SK-N-SH (cell line): ENCODE measurements around the gene AKTIP. TPM values are rescaled to one million over a fixed set of nuclear protein-coding genes. Genes with fewer than 3 reads are reported as not detected.

Experiments
- CTCF ChIA-PET: fragments of 300-600, 350-600 bp; formaldehyde crosslinking; extraction: SDS; loops from one replicate; lab custom pipeline; 2021; lab: Yijun Ruan, JAX
- POLR2A ChIA-PET: fragments of 350-600 bp; sonication (Branson Sonifier 250); formaldehyde crosslinking; extraction: SDS; loops from one replicate; lab custom pipeline; 2020; ENCODE audit warnings: antibody characterized with exemption, inconsistent platforms; lab: Yijun Ruan, JAX
- DNase-seq: peaks from one replicate; pipeline ENCODE4 v3.0.0; 2012
- H2AFZ ChIP-seq: fragments of 200-600 bp; sonication (generic); 2 replicates; pipeline ENCODE4 v1.8.1; 2016; ENCODE audit warnings: antibody characterized with exemption, mild to moderate bottlenecking, low read depth
- H3F3A ChIP-seq: fragments of 200-600 bp; sonication (generic); replicated peaks from 2 replicates; pipeline ENCODE3; 2016; ENCODE audit warnings: antibody characterized with exemption, mild to moderate bottlenecking; ENCODE audit not compliant: insufficient read depth
- H3K27ac ChIP-seq, 2 experiments: fragments of 200-500 bp in 1 of 2; fragments of 200-600 bp in 1 of 2; sonication (Bioruptor generic) in 1 of 2; sonication (generic), shearing (Covaris generic) in 1 of 2; 2 replicates each; pipeline versions ENCODE4 v1.5.1 to v1.6.1; 2014 to 2016; ENCODE audit warnings: low read depth in 2 of 2, inconsistent platforms in 1 of 2, low read length in 1 of 2, mild to moderate bottlenecking in 1 of 2, mixed read lengths in 1 of 2
- H3K27me3 ChIP-seq: fragments of 200-600 bp; sonication (generic), shearing (Covaris generic); 2 replicates; pipeline ENCODE4 v1.6.1; 2016; ENCODE audit warnings: mixed run types; ENCODE audit not compliant: insufficient read depth
- H3K36me3 ChIP-seq, 2 experiments: fragments of 200-500 bp in 1 of 2; fragments of 200-600 bp in 1 of 2; sonication (Bioruptor generic) in 1 of 2; sonication (generic) in 1 of 2; replicated peaks in 1 of 2; 2 replicates each; pipeline versions ENCODE3 to v1.5.1; 2014 to 2016; ENCODE audit warnings: low read length in 1 of 2, mild to moderate bottlenecking in 1 of 2; ENCODE audit not compliant: insufficient read depth in 2 of 2, control insufficient read depth in 1 of 2
- H3K4me1 ChIP-seq, 2 experiments: fragments of 200-500 bp in 1 of 2; fragments of 200-600 bp in 1 of 2; sonication (Bioruptor generic) in 1 of 2; sonication (generic), shearing (Covaris generic) in 1 of 2; 2 replicates each; pipeline versions ENCODE4 v1.5.1 to v1.6.1; 2014 to 2016; ENCODE audit warnings: low read depth in 1 of 2, low read length in 1 of 2, mixed run types in 1 of 2; ENCODE audit not compliant: insufficient read depth in 2 of 2, control insufficient read depth in 1 of 2
- H3K4me2 ChIP-seq: fragments of 200-600 bp; sonication (generic), shearing (Covaris generic); 2 replicates; pipeline ENCODE4 v1.6.1; 2017; ENCODE audit warnings: mixed run types
- H3K4me3 ChIP-seq, 2 experiments: fragments of 200-500 bp in 1 of 2; fragments of 200-600 bp in 1 of 2; sonication (Bioruptor generic) in 1 of 2; sonication (generic), shearing (Covaris generic) in 1 of 2; 2 replicates each; pipeline versions ENCODE4 v1.5.1 to v1.8.1; 2014 to 2016; ENCODE audit warnings: low read depth in 2 of 2, inconsistent platforms in 1 of 2, low read length in 1 of 2, mild to moderate bottlenecking in 1 of 2, mixed read lengths in 1 of 2, moderate library complexity in 1 of 2
- H3K79me2 ChIP-seq: fragments of 200-600 bp; sonication (generic); 2 replicates; pipeline ENCODE4 v1.8.1; 2017; ENCODE audit warnings: mild to moderate bottlenecking; ENCODE audit not compliant: insufficient read depth
- H3K9ac ChIP-seq: fragments of 200-600 bp; sonication (generic); 2 replicates; pipeline ENCODE4 v1.6.1; 2017; ENCODE audit warnings: mixed run types
- H3K9me2 ChIP-seq: fragments of 200-600 bp; sonication (generic); 2 replicates; pipeline ENCODE4 v1.6.1; 2017; ENCODE audit warnings: mixed run types
- H3K9me3 ChIP-seq: fragments of 200-600 bp; sonication (generic); 2 replicates; pipeline ENCODE4 v1.6.1; 2017; ENCODE audit warnings: mixed run types, mild to moderate bottlenecking, moderate library complexity
- H4K20me1 ChIP-seq: fragments of 200-600 bp; sonication (generic); 2 replicates; pipeline ENCODE4 v1.6.1; 2017; ENCODE audit warnings: mild to moderate bottlenecking, mixed run types; ENCODE audit not compliant: insufficient read depth
- CHD2 ChIP-seq: fragments of 150-350 bp; IDR thresholded peaks from 2 replicates; pipeline ENCODE4 v1.6.1; 2018; ENCODE audit warnings: low read length; ENCODE audit not compliant: partially characterized antibody
- ELF1 ChIP-seq: IDR thresholded peaks from 2 replicates; pipeline ENCODE4 v1.4.0; 2012
- EZH2phosphoT487 ChIP-seq: fragments of 200-600 bp; sonication (generic); IDR thresholded peaks from 2 replicates; pipeline ENCODE4 v1.6.1; 2017; ENCODE audit warnings: low read depth, mixed run types, mild to moderate bottlenecking, antibody characterized with exemption, moderate library complexity, borderline replicate concordance
- IRF3 ChIP-seq: fragments of 150-350 bp; IDR thresholded peaks from 2 replicates; pipeline ENCODE4 v1.6.1; 2016; ENCODE audit warnings: mild to moderate bottlenecking, low read depth, low read length
- MAX ChIP-seq: IDR thresholded peaks from 2 replicates; pipeline ENCODE4 v1.4.0; 2012; ENCODE audit warnings: low read depth
- MEF2A ChIP-seq: IDR thresholded peaks from 2 replicates; pipeline ENCODE4 v1.4.0; 2012; ENCODE audit warnings: low read depth, borderline replicate concordance
- MXI1 ChIP-seq: IDR thresholded peaks from 2 replicates; pipeline ENCODE4 v1.6.1; 2012; ENCODE audit warnings: mild to moderate bottlenecking, low read depth, low read length, improper control_type of control experiment
- NFIC ChIP-seq: IDR thresholded peaks from 2 replicates; pipeline ENCODE4 v1.4.0; 2012; ENCODE audit warnings: borderline replicate concordance
- NRF1 ChIP-seq: IDR thresholded peaks from 2 replicates; pipeline ENCODE4 v1.6.1; 2012; ENCODE audit warnings: low read depth, mild to moderate bottlenecking, low read length
- POLR2AphosphoS5 ChIP-seq: IDR thresholded peaks from 2 replicates; pipeline ENCODE4 v1.6.1; 2012; ENCODE audit warnings: low read depth, low read length
- RAD21 ChIP-seq: IDR thresholded peaks from 2 replicates; pipeline ENCODE4 v1.6.1; 2012; ENCODE audit warnings: mild to moderate bottlenecking, low read length
- RFX5 ChIP-seq: IDR thresholded peaks from 2 replicates; pipeline ENCODE4 v1.6.1; 2012; ENCODE audit warnings: mild to moderate bottlenecking, improper control_type of control experiment, low read length
- SIN3A ChIP-seq: IDR thresholded peaks from 2 replicates; pipeline ENCODE4 v1.6.1; 2012; ENCODE audit warnings: low read depth, mild to moderate bottlenecking, low read length, moderate library complexity, borderline replicate concordance
- SMC3 ChIP-seq: IDR thresholded peaks from 2 replicates; pipeline ENCODE4 v1.6.1; 2012; ENCODE audit warnings: low read depth, low read length, improper control_type of control experiment
- TAF1 ChIP-seq: IDR thresholded peaks from 2 replicates; pipeline ENCODE4 v1.6.1; 2012; ENCODE audit warnings: low read depth, mild to moderate bottlenecking, low read length, moderate library complexity, borderline replicate concordance
- TCF12 ChIP-seq: IDR thresholded peaks from 2 replicates; pipeline ENCODE4 v1.4.0; 2012
- TEAD4 ChIP-seq: IDR thresholded peaks from 2 replicates; pipeline ENCODE4 v1.4.0; 2012; ENCODE audit warnings: mild to moderate bottlenecking, borderline replicate concordance; ENCODE audit not compliant: insufficient read depth
- USF1 ChIP-seq: IDR thresholded peaks from 2 replicates; pipeline ENCODE4 v1.4.0; 2012; ENCODE audit warnings: low read depth, borderline replicate concordance
- USF2 ChIP-seq: fragments of 150-350 bp; IDR thresholded peaks from 2 replicates; pipeline ENCODE4 v1.6.1; 2017; ENCODE audit warnings: antibody characterized with exemption, low read length, low read depth, borderline replicate concordance
- ZBTB33 ChIP-seq: IDR thresholded peaks from 2 replicates; pipeline ENCODE4 v1.4.0; 2012; ENCODE audit warnings: low read depth, borderline replicate concordance
- WGBS: methylation state at CpG from one replicate; pipeline ENCODE4 v1.1.6; 2017; ENCODE audit warnings: low lambda C conversion rate; 5-methylcytosine and 5-hydroxymethylcytosine counted together
- polyA plus RNA-seq, 3 experiments: library from polyadenylated mRNA; depleted of rRNA; stranded (reverse); fragments of >200 nt; gene quantifications; 2 replicates each; pipeline ENCODE4 v1.2.3, GENCODE V29; 2012

AKTIP gene
- polyA plus RNA-seq, 1 of the 3 experiments (the other 2 are of a cell fraction) = 21.0 TPM

GRCh38 chr16:53511084-53511402, 8.0 kb upstream of the AKTIP start:
- no peak for TF ChIP-seq TAF1
- TF ChIP-seq USF1 = no peak
- no peak for TF ChIP-seq SMC3
- TF ChIP-seq MXI1 = no peak
- TF ChIP-seq RAD21 = no peak
- no peak for TF ChIP-seq NRF1
- TF ChIP-seq EZH2phosphoT487 = no peak
- no peak for TF ChIP-seq ZBTB33
- TF ChIP-seq MEF2A = no peak
- TF ChIP-seq, all 33 proteins: peak for 0
- 70% methylated on average over 6 of the region's 6 CpGs for WGBS
- Histone ChIP-seq H3K9me2 (no peaks in the 10 kb centered on the region), H3K9me3 (no peaks in the 10 kb centered on the region), H3K4me2 (no peak overlapping the region), H3K36me3 (no peaks in the 10 kb centered on the region), H4K20me1 (no peaks in the 10 kb centered on the region), H3K79me2 (no peaks in the 10 kb centered on the region), H2AFZ (0 out of 2 replicates have a peak overlapping the region, but pooled peaks have one; percentile 72), H3K4me1 (peaks cover 0 to 5% of the 10 kb centered on the region in 2 experiments; a peak in 1 of 4 replicates), H3K4me3 (no peak overlapping the region), H3F3A (no peaks in the 10 kb centered on the region), H3K27ac (no peak overlapping the region), H3K9ac (no peak overlapping the region), H3K27me3 (no peaks in the 10 kb centered on the region)
- no peak for DNase-seq
- CTCF ChIA-PET = no interaction called here
- POLR2A ChIA-PET = no interaction called here

- H3K4me3 ChIP-seq = no peak overlapping the region; a peak in 1 of 4 replicates
- H3K36me3 ChIP-seq = no peaks in the 10 kb centered on the region
- H3K27ac ChIP-seq = no peak overlapping the region
- H2AFZ ChIP-seq = peak overlapping the region; percentile 72
- ChIA-PET CTCF (interaction anchor here (0.7 to 1.3 kb wide), 8 partner anchors 8 to 227 kb away, joined by 3 to 5 read pairs (median 5); no protein-coding TSS in a partner anchor), POLR2A (no interaction called here)
- no peaks in the 10 kb centered on the region for H3K27me3 ChIP-seq
- no peaks in the 10 kb centered on the region for H3K9me3 ChIP-seq
- no peaks in the 10 kb centered on the region for H3F3A ChIP-seq
- no peaks in the 10 kb centered on the region for H3K9me2 ChIP-seq
- H4K20me1 ChIP-seq = no peaks in the 10 kb centered on the region
- 2% methylated on average over 2 of the region's 2 CpGs for WGBS
- no peak overlapping the region for H3K9ac ChIP-seq
- DNase-seq = no peak
- no peaks in the 10 kb centered on the region for H3K79me2 ChIP-seq
- peaks cover 0 to 5% of the 10 kb centered on the region in 2 experiments; a peak in 1 of 4 replicates for H3K4me1 ChIP-seq
- no peak overlapping the region for H3K4me2 ChIP-seq
- TF ChIP-seq SIN3A (no peak), TCF12 (no peak), MEF2A (no peak), RFX5 (no peak), USF2 (no peak), ZBTB33 (no peak), TEAD4 (no peak), IRF3 (no peak), CHD2 (no peak), USF1 (no peak), POLR2AphosphoS5 (no peak), MAX (no peak), ELF1 (no peak), NFIC (no peak), RAD21 (no peak)
Observed at GRCh38 chr16:53510704-53511070, 7.7 kb upstream of the AKTIP start.
